GM12864 (cell line): ENCODE results near the gene PRKAR1B.

Experiments used
- DNase-seq: peaks from one replicate; pipeline ENCODE4 v3.0.0-alpha.2; 2011; ENCODE audit warnings: low read depth
- H3K4me3 ChIP-seq: 2 replicates; pipeline ENCODE4 v1.5.1; 2011; ENCODE audit warnings: mild to moderate bottlenecking, low read depth, low read length, control low read depth
- CTCF ChIP-seq: IDR thresholded peaks from 2 replicates; pipeline ENCODE4 v1.5.1; 2011; ENCODE audit warnings: low read depth, mild to moderate bottlenecking, moderate library complexity, low read length, control low read depth, inconsistent platforms; ENCODE audit errors: missing control alignments

PRKAR1B gene

GRCh38 chr7:772005-772294 is 44.9 kb upstream of the PRKAR1B start:
- no peak for TF ChIP-seq CTCF
- DNase-seq = no peak
- no peak overlapping the region for H3K4me3 ChIP-seq

- TF ChIP-seq CTCF = no peak
Observed at GRCh38 chr7:771234-772004, 44.3 kb upstream of the PRKAR1B start.

DNA sequence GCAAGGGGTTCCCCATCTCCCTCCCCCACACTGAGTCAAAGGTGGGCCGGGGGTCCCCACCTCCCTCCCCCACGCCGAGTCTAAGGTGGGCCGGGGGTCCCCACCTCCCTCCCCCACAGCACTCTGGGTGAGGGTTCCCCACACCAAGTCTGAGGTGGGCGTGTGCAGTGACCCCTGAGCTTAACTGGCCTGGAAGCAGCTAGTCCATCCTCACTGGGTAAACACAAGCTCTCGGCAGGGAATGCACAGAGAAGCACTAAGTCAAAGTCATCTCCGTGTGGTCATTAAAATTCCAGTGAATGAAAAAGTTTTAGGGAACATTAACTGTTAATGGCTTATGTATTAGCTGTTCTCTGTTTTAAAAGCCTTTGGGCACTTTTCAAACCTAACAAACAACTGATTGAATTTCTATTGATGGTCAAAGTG is 43.7 kb upstream of the PRKAR1B start:
- H3K4me3 ChIP-seq = no peak overlapping the region
- TF ChIP-seq CTCF = no peak
- DNase-seq = no peak

More at GRCh38 chr7:771234-772004, 44.3 kb upstream of the PRKAR1B start:
- DNase-seq = no peak
- H3K4me3 ChIP-seq = no peak overlapping the region

DNA sequence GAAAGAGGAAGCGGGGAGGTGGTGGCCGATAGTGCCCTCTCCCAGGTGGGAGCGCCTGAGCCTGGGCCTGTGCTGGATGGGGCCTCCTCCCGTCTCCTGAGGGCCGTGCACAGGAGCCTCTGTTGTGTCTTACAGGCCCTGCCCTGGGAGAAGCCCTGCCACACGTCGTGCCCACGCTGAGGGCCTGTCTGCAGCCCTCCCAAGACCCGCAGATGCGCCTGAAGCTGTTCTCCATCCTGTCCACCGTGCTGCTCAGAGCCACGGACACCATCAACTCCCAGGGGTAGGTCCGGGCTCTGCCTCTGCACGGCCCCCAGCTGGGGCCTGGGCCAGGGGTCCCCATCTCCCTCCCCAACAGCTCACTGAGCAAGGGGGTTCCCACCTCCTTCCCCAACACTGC is 43.3 kb upstream of the PRKAR1B start:
- no peak for TF ChIP-seq CTCF
- no peak overlapping the region for H3K4me3 ChIP-seq
- DNase-seq = no peak

DNA sequence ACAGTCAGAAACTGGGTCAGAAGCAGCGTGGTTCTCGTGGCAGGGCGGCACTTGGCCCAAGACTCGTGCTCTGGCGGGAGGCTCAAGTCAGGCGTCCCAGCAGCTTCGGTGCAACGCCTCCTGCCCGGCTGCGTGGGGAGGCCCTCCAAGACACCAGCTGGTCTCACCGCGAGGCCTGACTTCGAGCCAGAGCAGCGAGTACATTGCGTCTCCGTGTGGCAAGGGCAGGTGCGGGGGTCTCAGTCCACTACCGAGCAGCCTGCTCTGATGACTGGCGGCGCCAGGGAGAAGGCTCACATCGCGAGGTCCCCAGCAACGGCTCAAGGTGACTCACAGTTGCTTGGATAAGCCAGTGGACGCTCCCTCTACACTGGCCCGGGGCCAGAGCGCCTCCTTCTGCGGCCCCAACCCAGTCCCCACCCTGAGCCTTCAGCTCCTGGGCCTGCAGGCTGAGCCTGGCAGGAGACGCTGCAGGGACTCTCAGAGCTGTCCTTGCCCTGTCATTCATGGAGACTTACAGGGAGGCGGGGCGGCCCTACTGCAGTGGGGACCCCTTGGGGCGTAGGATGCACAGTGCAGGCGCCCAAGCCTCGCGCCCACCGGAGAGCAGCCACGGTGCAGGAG is 41.9 kb upstream of the PRKAR1B start:
- no peak for DNase-seq
- no peak for TF ChIP-seq CTCF
- no peak overlapping the region for H3K4me3 ChIP-seq

- no peak for TF ChIP-seq CTCF
- H3K4me3 ChIP-seq = no peak overlapping the region
- DNase-seq = no peak
Observed at GRCh38 chr7:767941-768731, 41.1 kb upstream of the PRKAR1B start.
